A673 (cell line): ENCODE measurements around the gene OR3A3.

Experiments
- CTCF ChIP-seq: fragments of 300-800, 200-600 bp; sonication (generic); conservative IDR thresholded peaks from 2 replicates; pipeline ENCODE4 v1.5.1; 2017; ENCODE audit warnings: low read depth, mild to moderate bottlenecking, antibody characterized with exemption, low read length, moderate library complexity, mixed read lengths
- EZH2 ChIP-seq: fragments of 200-600 bp; sonication (generic); IDR thresholded peaks from 2 replicates; pipeline ENCODE4 v1.6.1; 2017; ENCODE audit warnings: borderline replicate concordance, low read depth, mild to moderate bottlenecking, mixed read lengths, antibody characterized with exemption, low read length; ENCODE audit not compliant: poor library complexity, severe bottlenecking

GRCh38 chr17:3389791-3390190, 21.4 kb upstream of the OR3A3 start:
- TF ChIP-seq CTCF = no peak
- TF ChIP-seq EZH2 = no peak
